Activated CD4-positive, alpha-beta T cell treated with anti-CD3 and anti-CD28 coated beads, Interleukin-2, amount 50 U/mL, for 48 hours (primary cell): ENCODE results near the gene SMIM24.
A peak's percentile ranks its signal among the peaks of the same experiment; 100 is the strongest.
"Not testable (repeated sequence)": the region's sequence is repeated elsewhere in the genome, so short reads cannot be mapped to it uniquely, and the experiment has no call there.

Experiments used
- DNase-seq, 2 experiments: peaks; one replicate each; pipeline ENCODE4 v3.0.0-alpha.2; 2020

The SMIM24 gene

DNA sequence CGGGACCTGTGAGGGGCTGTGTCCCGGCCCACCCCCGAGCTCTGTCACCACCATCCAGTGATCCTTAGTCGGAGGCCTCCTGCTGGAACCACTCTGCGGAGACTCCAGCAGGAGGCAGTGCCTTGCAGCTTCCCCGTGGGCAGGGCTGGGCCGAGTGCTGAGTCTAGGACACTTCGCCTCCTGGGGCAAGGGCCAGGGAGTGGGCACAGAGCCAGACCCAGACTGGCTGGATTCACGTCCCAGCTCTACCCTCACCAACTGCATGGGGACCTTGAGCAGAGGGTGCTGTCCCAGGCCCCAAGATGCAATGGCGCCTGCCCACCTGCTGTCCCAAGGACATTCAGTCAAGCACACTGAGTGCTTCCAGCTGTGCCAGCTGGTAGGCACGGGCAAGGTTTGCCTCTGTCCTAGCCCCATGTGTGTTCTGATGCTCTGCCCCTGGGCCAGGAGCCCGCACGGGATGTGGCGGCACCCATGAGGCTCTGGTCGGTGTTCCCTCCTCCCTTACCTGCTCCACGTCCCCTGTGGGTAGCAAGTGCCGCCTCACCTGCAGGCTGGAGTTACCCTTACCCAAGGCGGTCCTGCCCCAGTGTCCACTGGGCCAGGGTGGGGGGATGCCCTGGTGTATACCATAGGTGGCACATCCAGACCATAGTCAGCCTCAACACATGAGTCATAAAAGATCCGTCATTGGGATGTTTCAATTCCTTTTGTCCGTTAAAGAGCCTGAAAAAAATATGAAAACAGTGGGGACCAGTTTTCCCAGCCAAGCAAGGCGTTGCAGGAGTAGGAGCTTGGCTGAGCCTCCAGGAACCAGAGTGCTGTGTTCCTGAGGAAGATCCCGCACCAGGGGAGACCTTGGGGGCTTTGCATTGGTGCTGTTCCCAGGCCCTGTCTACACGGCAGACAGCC, 33.2 kb upstream of the SMIM24 start:
- no peak for DNase-seq

- no peak for DNase-seq
Observed at GRCh38 chr19:3512562-3513228, 32.4 kb upstream of the SMIM24 start.

- no peak for DNase-seq
Observed at GRCh38 chr19:3511506-3512251, 31.4 kb upstream of the SMIM24 start.

GRCh38 chr19:3510727-3511126, 30.4 kb upstream of the SMIM24 start:
- no peak for DNase-seq

- DNase-seq = peak; percentile 49 to 51
Observed at GRCh38 chr19:3509566-3509989, 29.3 kb upstream of the SMIM24 start.

- peak; percentile 10 to 14 for DNase-seq
Observed at GRCh38 chr19:3508771-3509535, 28.6 kb upstream of the SMIM24 start.

- not testable (repeated sequence) for DNase-seq
Observed at GRCh38 chr19:3508121-3508661, 27.9 kb upstream of the SMIM24 start.

DNA sequence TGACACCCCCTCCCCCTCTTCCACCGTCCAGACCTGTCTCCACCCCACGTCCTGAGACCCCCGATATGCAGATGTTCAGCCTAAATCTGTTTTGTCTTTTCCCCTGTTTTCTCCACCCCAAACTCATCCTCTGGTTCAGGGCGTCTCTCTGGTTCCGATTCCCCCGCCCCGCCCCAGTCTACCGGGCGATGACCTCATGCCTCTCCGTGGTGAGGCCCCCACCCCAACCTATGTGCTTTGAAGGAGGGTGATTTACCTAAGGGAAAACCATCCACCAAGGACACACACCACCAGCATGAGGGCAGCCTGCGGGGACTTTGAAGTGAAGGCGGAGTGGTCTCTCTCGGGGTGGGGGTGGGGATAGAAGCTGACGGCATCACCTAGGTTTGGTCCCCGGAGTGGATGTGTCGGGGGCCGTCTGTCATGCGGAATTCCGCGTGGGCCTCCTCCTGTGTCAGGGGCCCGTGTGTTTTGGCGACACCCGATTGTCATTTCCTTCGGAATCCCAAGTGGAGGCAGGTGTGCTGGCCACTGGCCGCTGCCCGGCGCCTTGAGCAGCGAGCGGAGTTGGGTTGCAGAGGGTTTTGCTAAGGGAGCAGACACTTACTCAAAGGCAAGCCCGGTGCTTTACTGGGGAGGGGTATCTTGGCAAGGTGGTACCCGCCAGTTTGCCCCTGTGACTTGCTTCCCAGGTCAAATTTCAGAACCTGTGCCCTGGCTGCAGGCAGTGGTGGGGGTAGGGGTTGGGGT, 27.2 kb upstream of the SMIM24 start:
- peak; percentile 38 to 57 for DNase-seq

DNA sequence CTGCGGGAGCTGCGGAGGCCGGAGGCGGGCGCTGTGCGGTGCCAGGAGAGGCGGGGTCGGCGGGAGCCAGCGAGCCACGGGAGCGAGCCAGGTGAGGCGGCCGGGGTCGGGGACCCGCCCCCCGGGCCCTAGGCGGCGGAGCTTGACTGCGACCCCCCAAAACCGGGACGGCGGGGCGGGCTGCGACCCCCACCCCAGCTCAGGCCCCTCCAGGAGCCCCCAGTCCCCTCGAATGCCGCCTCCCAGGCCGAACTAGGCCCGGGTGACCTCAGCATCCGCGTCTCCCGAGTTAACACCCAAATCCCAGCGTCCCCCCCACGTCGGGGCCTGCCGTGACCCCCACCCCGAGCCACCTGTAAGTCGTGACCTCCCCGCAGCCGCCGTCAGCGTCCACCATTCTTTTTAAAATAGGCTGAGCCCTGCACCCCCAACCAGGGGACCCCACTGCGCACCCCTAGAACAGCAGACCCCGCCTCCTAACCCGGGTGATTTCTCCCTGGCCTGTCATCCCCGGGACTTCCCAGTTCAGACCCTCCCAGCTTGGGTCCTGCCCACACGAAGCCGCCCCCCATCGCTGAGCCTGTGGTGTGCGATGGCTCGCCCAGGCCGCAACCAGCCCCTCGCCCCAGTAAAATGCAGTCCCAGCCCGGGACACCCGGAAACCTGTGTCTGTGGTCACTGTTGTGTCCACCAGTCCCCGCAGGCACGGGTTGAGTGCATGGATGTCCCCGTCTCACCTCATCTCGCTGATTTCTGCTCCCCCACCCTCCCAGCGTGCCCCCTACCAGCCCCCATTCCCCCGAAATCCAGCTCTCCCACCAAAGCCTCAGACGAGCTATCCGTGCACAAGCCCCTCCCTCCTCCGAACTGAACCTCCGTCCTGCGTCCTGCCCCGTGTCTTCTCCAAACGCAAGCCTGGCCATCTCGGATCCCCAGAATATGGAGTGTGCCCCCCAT, 26.3 kb upstream of the SMIM24 start:
- peak; percentile 26 to 32 for DNase-seq

GRCh38 chr19:3505598-3506383, 25.5 kb upstream of the SMIM24 start, which contains the start of gene FZR1:
TSS of gene FZR1 (plus strand) at chr19:3506311. CDS start at chr19:3522990, 16,679 bp downstream.
- peak; percentile 99 for DNase-seq

- no peak for DNase-seq
Observed at GRCh38 chr19:3504735-3505134, 24.4 kb upstream of the SMIM24 start.

- no peak for DNase-seq
Observed at GRCh38 chr19:3503036-3503572, 22.8 kb upstream of the SMIM24 start.

DNA sequence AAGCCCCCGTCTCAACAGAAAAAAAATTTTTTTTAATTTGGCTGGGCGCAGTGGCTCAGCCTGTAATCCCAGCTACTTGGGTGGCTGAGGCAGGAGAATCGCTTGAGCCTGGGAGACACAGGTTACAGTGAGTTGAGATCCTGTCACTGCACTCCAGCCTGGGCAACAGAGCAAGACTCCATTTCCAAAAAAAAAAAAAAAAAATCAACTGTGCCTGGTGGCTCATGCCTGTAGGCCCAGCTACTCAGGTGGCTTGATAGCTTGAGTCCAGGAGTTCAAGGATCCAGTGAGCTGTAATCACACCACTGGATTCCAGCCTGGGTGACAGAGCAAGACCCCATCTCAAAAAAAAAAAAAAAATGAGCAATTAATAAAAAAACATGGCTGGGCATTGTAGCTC, 21.5 kb upstream of the SMIM24 start:
- DNase-seq = no peak

DNA sequence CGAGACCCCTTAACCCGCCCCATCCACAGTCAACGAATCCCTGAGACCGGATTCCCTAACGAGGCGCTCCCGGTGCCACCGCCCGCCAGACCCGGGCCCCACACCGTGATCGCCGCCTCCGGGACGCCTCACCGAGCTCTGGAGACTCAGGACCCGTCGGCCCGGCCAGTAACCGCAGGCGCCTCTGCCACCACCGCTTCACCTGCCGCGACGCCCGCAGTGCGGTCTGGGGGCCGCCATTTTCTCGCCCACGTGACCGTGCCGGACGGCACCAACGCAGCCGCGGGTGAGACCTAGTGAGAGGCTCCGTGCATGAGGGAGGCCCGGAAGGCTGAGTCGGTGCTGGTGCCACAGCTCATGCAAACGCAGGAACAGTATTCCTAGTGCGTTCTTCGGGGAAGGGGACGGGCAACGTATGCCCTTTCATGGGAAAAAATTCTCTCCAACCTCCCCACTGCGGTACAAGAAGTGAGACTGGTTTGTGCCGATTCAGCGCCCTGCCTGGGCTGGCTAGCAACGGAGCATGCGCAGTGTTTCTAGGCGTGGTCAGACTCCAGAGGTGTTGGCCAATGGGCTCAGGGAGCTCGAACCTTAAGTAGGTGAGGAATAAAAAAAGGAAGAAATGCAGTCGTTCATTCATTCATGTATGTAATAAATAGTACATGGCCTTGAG, 20.2 kb upstream of the SMIM24 start, which contains the start of gene DOHH:
TSS of gene DOHH (minus strand) at position 246 of the 673 bp plus-strand sequence. CDS start 3,860 bp downstream, outside the sequence.
- peak; percentile 98 for DNase-seq

DNA sequence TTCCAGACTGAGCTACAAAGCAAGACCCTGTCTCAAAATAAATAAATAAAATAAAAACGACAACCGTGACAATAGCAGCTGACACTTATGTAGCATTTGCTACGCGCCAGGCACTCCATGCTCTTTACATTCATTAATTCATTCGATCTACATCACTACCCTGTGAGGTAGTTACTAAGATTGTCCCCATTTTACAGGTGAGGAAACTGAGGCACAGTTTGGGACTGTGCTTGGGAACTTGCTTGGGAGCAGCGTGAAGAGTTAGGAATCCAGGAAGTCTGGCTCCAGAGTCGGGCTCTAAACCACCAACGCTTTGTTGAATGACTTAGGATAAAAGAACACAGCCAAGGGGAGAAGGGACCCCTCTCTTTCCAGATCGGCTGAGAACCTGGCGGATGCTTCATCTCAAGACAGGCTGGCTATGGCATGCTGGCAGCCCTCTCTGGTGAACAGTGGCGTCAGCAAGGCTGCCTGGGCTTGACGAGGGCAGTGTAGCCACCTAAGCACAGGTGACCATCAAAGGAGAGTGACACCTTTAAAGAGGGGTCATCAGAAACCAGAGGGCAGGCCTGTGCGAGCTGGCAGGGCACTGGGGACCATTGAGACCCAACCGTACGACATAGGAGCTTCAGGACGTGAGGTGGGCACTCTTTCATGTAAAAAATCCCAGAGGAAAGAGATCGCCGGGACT, 19.6 kb upstream of the SMIM24 start:
- DNase-seq = peak in 1 of 2 experiments; percentile 17

DNA sequence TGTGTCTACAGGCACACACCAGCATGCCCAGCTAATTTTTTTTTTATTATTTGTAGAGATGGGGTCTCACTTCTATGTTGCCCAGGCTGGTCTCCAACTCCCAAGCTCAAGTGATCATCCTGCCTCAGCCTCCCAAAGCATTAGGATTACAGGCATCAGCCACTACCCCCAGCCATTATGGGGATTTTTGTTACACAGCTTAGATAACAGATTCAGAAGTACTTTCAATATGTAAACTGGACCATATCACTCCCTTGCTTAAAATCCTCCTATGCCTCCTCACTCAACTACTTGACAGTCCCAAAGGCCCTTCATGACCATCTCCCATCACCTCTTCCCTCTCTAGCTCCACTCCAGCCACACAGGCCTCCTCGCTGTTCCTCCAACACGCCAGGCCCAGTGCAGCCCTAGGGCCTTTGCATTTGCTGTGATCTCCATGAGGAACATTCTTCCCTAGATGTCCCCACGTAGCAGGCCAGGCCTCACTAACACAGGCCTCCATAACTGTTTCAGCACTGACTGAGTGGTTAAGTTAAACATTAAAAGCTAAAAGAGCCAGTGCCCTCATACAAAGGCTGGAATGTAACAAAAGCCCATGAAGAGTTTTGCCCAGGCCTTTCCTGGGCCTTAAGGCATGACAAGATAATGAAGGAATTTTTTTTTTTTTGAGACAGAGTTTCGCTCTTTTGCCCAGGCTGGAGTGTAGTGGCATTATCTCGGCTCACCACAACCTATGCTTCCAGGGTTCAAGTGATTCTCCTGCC, 17.6 kb upstream of the SMIM24 start:
- DNase-seq = no peak
